Transverse colon (tissue), 4 donors: ENCODE measurements around the gene STK32C.

Experiments used
- CTCF ChIP-seq, 5 experiments: fragments of 200-600 bp in 3 of 5; fragments of 450-650 bp in 2 of 5; sonication (generic) in 3 of 5; IDR thresholded peaks; 1 replicate in 2 of 5; 2 replicates in 3 of 5; pipeline ENCODE4 v1.5.1; 2016 to 2017; ENCODE audit warnings: antibody characterized with exemption in 5 of 5, inconsistent platforms in 3 of 5, mild to moderate bottlenecking in 2 of 5, moderate library complexity in 1 of 5
- EP300 ChIP-seq: sonication (generic); formaldehyde crosslinking; IDR thresholded peaks from one replicate; pipeline ENCODE4 v1.6.1; 2017; ENCODE audit warnings: antibody characterized with exemption, low read depth
- POLR2A ChIP-seq: fragments of 450-650 bp; IDR thresholded peaks from one replicate; pipeline ENCODE4 v1.6.1; 2016; ENCODE audit warnings: antibody characterized with exemption, mild to moderate bottlenecking, moderate library complexity
- POLR2AphosphoS5 ChIP-seq, 3 donors: sonication (generic); formaldehyde crosslinking; IDR thresholded peaks; one replicate each; pipeline ENCODE4 v1.6.1; 2016; ENCODE audit warnings: antibody characterized with exemption in 3 of 3

DNA sequence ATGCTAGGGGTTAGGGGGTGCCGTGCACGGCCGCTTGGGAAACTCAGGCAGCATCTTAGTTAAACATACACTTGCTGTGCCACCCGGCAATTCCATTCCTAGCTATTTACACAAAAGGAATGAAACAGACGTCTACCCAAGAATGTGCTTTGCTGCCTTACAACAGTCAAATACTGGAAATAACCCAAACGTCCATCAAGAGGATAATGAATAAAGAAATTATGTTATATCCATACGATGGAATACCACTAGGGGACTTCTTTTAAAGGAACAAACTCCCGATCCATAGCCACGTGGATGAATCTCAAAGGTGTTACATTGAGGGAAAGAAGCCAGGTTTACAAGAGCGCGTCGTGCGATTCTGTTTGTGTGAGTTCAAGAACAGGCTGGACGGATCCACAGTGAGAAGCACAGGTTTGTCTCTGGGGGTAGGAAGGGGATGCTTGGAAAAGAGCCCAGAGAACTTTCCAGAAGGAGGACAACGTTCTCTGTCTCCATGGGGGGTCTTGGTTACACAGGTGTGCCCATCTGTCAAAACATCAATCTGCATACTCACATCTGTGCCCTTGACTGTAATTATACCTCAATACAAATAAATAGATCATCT lies 41.8 kb downstream of the STK32C start:
- no peak for TF ChIP-seq CTCF (IDR thresholded peaks at IDR 0.05)
- TF ChIP-seq POLR2AphosphoS5 (IDR thresholded peaks at IDR 0.05) = no peak
- no peak for TF ChIP-seq POLR2A
- no peak for TF ChIP-seq EP300
